Suprapubic skin (tissue), 3 donors: Measurements from ENCODE around the gene AFF4.
"Not testable (repeated sequence)": the region's sequence is repeated elsewhere in the genome, so short reads cannot be mapped to it uniquely, and the experiment has no call there.

Experiments used
- CTCF ChIP-seq, 2 donors: fragments of 200-600 bp in 1 of 2; fragments of 450-650 bp in 1 of 2; sonication (generic) in 1 of 2; IDR thresholded peaks; one replicate each; pipeline ENCODE4 v1.5.1; 2016 to 2019; ENCODE audit warnings: antibody characterized with exemption in 2 of 2, mild to moderate bottlenecking in 1 of 2, moderate library complexity in 1 of 2
- EP300 ChIP-seq: sonication (generic); formaldehyde crosslinking; IDR thresholded peaks from one replicate; pipeline ENCODE4 v1.6.1; 2017; ENCODE audit warnings: antibody characterized with exemption

DNA sequence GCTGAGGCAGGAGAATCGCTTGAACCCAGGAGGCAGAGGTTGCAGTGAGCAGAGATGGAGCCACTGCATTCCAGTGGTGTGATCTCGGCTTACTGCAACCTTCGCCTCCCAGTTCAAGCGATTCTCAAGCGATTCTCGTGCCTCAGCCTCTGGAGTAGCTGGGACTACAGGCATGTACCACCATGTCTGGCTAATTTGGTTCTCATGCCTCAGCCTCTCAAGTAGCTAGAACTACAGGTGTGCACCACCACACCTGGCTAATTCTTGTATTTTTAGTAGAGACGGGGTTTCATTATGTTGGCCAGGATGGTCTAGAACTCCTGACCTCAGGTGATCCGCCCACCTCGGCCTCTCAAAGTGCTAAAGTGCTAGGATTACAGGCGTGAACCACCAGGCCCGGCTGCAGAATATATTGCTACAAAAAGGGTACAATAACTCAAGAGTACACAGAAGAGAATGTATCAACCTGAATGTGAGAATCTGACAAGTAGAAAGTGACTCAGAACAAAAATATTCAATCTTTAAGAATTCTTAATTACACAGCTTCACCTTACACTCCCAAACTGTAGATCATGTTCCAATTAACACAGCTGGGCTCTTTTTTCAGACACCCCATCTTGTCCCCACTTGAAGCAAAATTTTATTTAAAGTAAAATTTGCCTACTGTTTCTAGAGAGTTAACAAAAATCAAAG, 2.2 kb downstream of the AFF4 start:
- not testable (repeated sequence) for TF ChIP-seq EP300; CTCF (IDR thresholded peaks at IDR 0.05)
